A673 (cell line): ENCODE data around the gene SH3RF3. TPM values are rescaled to one million over a fixed set of nuclear protein-coding genes. Genes with fewer than 3 reads are reported as not detected.

Experiments
- BruUV-seq: library from RNA; stranded (reverse); fragments of 400-500 nt; replicated peaks from 2 replicates; lab custom pipeline; 2021; lab: Mats Ljungman, UMichigan
- CTCF ChIA-PET: fragments of 300-600 bp; sonication (Branson Sonifier 250); formaldehyde crosslinking; loops from one replicate; lab custom pipeline; 2022; ENCODE audit warnings: antibody characterized with exemption; lab: Charles Lee
- POLR2A ChIA-PET: fragments of 300-600 bp; sonication (Branson Sonifier 250); formaldehyde crosslinking; loops from one replicate; lab custom pipeline; 2022; ENCODE audit warnings: antibody characterized with exemption; ENCODE audit not compliant: low non-redundant PET; lab: Charles Lee
- DNase-seq: peaks from one replicate; pipeline ENCODE4 v3.0.0-alpha.2; 2015; ENCODE audit warnings: low spot score
- H3K27ac ChIP-seq: fragments of 200-600 bp; sonication (generic); 2 replicates; pipeline ENCODE4 v1.5.1; 2016; ENCODE audit warnings: mixed run types, low read depth, mild to moderate bottlenecking, mixed read lengths, antibody characterized with exemption, low read length; ENCODE audit not compliant: poor library complexity, severe bottlenecking
- H3K27me3 ChIP-seq: fragments of 200-600 bp; sonication (generic); replicated peaks from 2 replicates; pipeline ENCODE4 v1.6.1; 2017; ENCODE audit warnings: mixed run types, low read depth, mild to moderate bottlenecking, mixed read lengths, antibody characterized with exemption, low read length; ENCODE audit not compliant: insufficient read depth, poor library complexity
- H3K36me3 ChIP-seq: fragments of 200-600 bp; sonication (generic); 2 replicates; pipeline ENCODE4 v1.6.1; 2016; ENCODE audit warnings: mixed run types, mild to moderate bottlenecking, mixed read lengths, antibody characterized with exemption, low read length; ENCODE audit not compliant: insufficient read depth, poor library complexity, severe bottlenecking
- H3K4me1 ChIP-seq: fragments of 200-600 bp; sonication (generic); 2 replicates; pipeline ENCODE4 v1.6.1; 2017; ENCODE audit warnings: mixed run types, mild to moderate bottlenecking, mixed read lengths, antibody characterized with exemption, low read length; ENCODE audit not compliant: insufficient read depth, poor library complexity, severe bottlenecking
- H3K4me3 ChIP-seq: fragments of 200-600 bp; sonication (generic); 2 replicates; pipeline ENCODE4 v1.5.1; 2016; ENCODE audit warnings: low read depth, mixed run types, mild to moderate bottlenecking, mixed read lengths, low read length; ENCODE audit not compliant: poor library complexity, severe bottlenecking
- H3K9me3 ChIP-seq: fragments of 200-600 bp; sonication (generic); 2 replicates; pipeline ENCODE4 v1.6.1; 2016; ENCODE audit warnings: mixed run types, low read depth, mild to moderate bottlenecking, mixed read lengths, antibody characterized with exemption, low read length; ENCODE audit not compliant: poor library complexity, severe bottlenecking
- CTCF ChIP-seq: fragments of 300-800, 200-600 bp; sonication (generic); conservative IDR thresholded peaks from 2 replicates; pipeline ENCODE4 v1.5.1; 2017; ENCODE audit warnings: low read depth, mild to moderate bottlenecking, antibody characterized with exemption, low read length, moderate library complexity, mixed read lengths
- EZH2 ChIP-seq: fragments of 200-600 bp; sonication (generic); IDR thresholded peaks from 2 replicates; pipeline ENCODE4 v1.6.1; 2017; ENCODE audit warnings: borderline replicate concordance, low read depth, mild to moderate bottlenecking, mixed read lengths, antibody characterized with exemption, low read length; ENCODE audit not compliant: poor library complexity, severe bottlenecking
- intact Hi-C: fragments of 100-400 bp; cut with micrococcal nuclease; formaldehyde crosslinking; loops from one replicate; pipeline ENCODE4 v1.10.0; 2022; ENCODE audit not compliant: unreplicated experiment
- total RNA-seq: library from RNA; stranded (reverse); gene quantifications from 2 replicates; pipeline ENCODE4 v1.2.3, GENCODE V29; 2021

SH3RF3 gene
- total RNA-seq, 1 experiment from 2014 or later, result 0.15 TPM

GRCh38 chr2:109260886-109261700 is 132.1 kb downstream of the SH3RF3 start:
- BruUV-seq, result no TSS peak
- Histone ChIP-seq H3K27me3 (peaks cover 2% of the 10 kb centered on the region), H3K27ac (no peak overlapping the region), H3K9me3 (no peaks in the 10 kb centered on the region), H3K4me3 (no peak overlapping the region), H3K4me1 (peaks cover 4% of the 10 kb centered on the region), H3K36me3 (no peaks in the 10 kb centered on the region)
- intact Hi-C loops, result loop anchor here (10.0 kb wide), 1 partner anchor 244 kb away; no protein-coding TSS in a partner anchor
- no peak for DNase-seq
- ChIA-PET POLR2A (no interaction called here), CTCF (no interaction called here)
- TF ChIP-seq CTCF (0 out of 2 replicates have a peak, but pooled peaks have one; percentile 9), EZH2 (no peak)

- Histone ChIP-seq H3K4me1 (peaks cover 4% of the 10 kb centered on the region), H3K27me3 (no peaks in the 10 kb centered on the region), H3K27ac (no peak overlapping the region), H3K4me3 (no peak overlapping the region), H3K9me3 (no peaks in the 10 kb centered on the region), H3K36me3 (no peaks in the 10 kb centered on the region)
- no peak for TF ChIP-seq CTCF
- TF ChIP-seq EZH2, result no peak
- intact Hi-C loops, result loop anchor here (10.0 kb wide), 1 partner anchor 243 kb away; no protein-coding TSS in a partner anchor
- ChIA-PET CTCF (no interaction called here), POLR2A (no interaction called here)
- no peak for DNase-seq
- BruUV-seq, result no TSS peak
These were observed 133.1 kb downstream of the SH3RF3 start for GRCh38 chr2:109261906-109262631.

GRCh38 chr2:109264595-109265328 is 135.8 kb downstream of the SH3RF3 start:
- peaks cover 4% of the 10 kb centered on the region for H3K4me1 ChIP-seq
- no TSS peak for BruUV-seq
- no peak overlapping the region for H3K4me3 ChIP-seq
- no peak overlapping the region for H3K27ac ChIP-seq
- H3K9me3 ChIP-seq, result no peaks in the 10 kb centered on the region
- ChIA-PET POLR2A (no interaction called here), CTCF (no interaction called here)
- intact Hi-C loops, result loop anchor here (10.0 kb wide), 1 partner anchor 240 kb away; no protein-coding TSS in a partner anchor
- H3K36me3 ChIP-seq, result no peaks in the 10 kb centered on the region
- peak; percentile 60 for DNase-seq
- TF ChIP-seq CTCF (no peak), EZH2 (no peak)
- H3K27me3 ChIP-seq, result no peaks in the 10 kb centered on the region
